Measurements from ENCODE around the gene ACTN3. TPM values are rescaled to one million over a fixed set of nuclear protein-coding genes. Genes with fewer than 3 reads are reported as not detected.
"Not testable (repeated sequence)": the region's sequence is repeated elsewhere in the genome, so short reads cannot be mapped to it uniquely, and the experiment has no call there.

ACTN3 gene
- total and polyA plus RNA-seq, 2 donors (not counting 1 experiment from before 2014, with no cell fraction given): under 0.01 TPM; not detected in 1

- H3K9ac ChIP-seq (ENCODE audit: insufficient read depth, low read length): no peak overlapping the region
Measured at GRCh38 chr11:66542362-66542761, 4.3 kb upstream of the ACTN3 start.

GRCh38 chr11:66543263-66544107 is 3.2 kb upstream of the ACTN3 start:
- peak overlapping the region; percentile 30 for H3K4me2 ChIP-seq (ENCODE audit: extremely low read depth, insufficient read depth, low read length)
- H3K27me3 ChIP-seq (ENCODE audit: control insufficient read depth, insufficient read depth, low read length): peaks cover 8% of the 10 kb centered on the region
- H4K20me1 ChIP-seq (ENCODE audit: control insufficient read depth, extremely low read depth, insufficient read depth, low read length): no peaks in the 10 kb centered on the region
- peaks cover 4% of the 10 kb centered on the region for H3K36me3 ChIP-seq (ENCODE audit: control insufficient read depth, insufficient read depth, low read length)
- H3K4me3 ChIP-seq (replicated peaks in 1 of 4; ENCODE audit: control extremely low read depth in 1 of 4, insufficient read depth in 1 of 4, low read depth in 3 of 4, low read length in 4 of 4): peak overlapping the region in 1 of 4 experiments; percentile 12
- no peaks in the 10 kb centered on the region for H3K79me2 ChIP-seq (ENCODE audit: control insufficient read depth, insufficient read depth, low read length)
- no peak overlapping the region for H3K27ac ChIP-seq (ENCODE audit: insufficient read depth, low read length)
- H3K9me3 ChIP-seq (ENCODE audit: control insufficient read depth, insufficient read depth, low read depth, low read length): no peaks in the 10 kb centered on the region
- H2AFZ ChIP-seq (ENCODE audit: low read length): peak overlapping the region; percentile 4
- peak; percentile 47 to 64 for DNase-seq (ENCODE audit: low read depth in 2 of 2)
- peaks cover 8% of the 10 kb centered on the region for H3K4me1 ChIP-seq (ENCODE audit: control insufficient read depth, extremely low read depth, insufficient read depth, low read length)
- H3K9ac ChIP-seq (ENCODE audit: insufficient read depth, low read length): no peak overlapping the region
- TF ChIP-seq EZH2 (IDR thresholded peaks at IDR 0.05; ENCODE audit: low read length, missing control alignments): no peak
- TF ChIP-seq CTCF (conservative IDR thresholded peaks at IDR 0.05 in 1 of 2, IDR thresholded peaks at IDR 0.05 in 1 of 2; ENCODE audit: low read depth in 1 of 2, low read length in 2 of 2): peak; percentile 39 to 63

More at GRCh38 chr11:66542362-66542761, 4.3 kb upstream of the ACTN3 start:
- Histone ChIP-seq H3K4me2 (ENCODE audit: extremely low read depth, insufficient read depth, low read length) (no peak overlapping the region), H4K20me1 (ENCODE audit: control insufficient read depth, extremely low read depth, insufficient read depth, low read length) (no peaks in the 10 kb centered on the region), H3K79me2 (ENCODE audit: control insufficient read depth, insufficient read depth, low read length) (no peaks in the 10 kb centered on the region), H3K27me3 (ENCODE audit: control insufficient read depth, insufficient read depth, low read length) (peaks cover 3% of the 10 kb centered on the region), H3K36me3 (ENCODE audit: control insufficient read depth, insufficient read depth, low read length) (peaks cover 4% of the 10 kb centered on the region), H2AFZ (ENCODE audit: low read length) (no peak overlapping the region), H3K4me1 (ENCODE audit: control insufficient read depth, extremely low read depth, insufficient read depth, low read length) (peaks cover 8% of the 10 kb centered on the region), H3K9me3 (ENCODE audit: control insufficient read depth, insufficient read depth, low read depth, low read length) (no peaks in the 10 kb centered on the region), H3K4me3 (replicated peaks in 1 of 4; ENCODE audit: control extremely low read depth in 1 of 4, insufficient read depth in 1 of 4, low read depth in 3 of 4, low read length in 4 of 4) (no peak overlapping the region), H3K27ac (ENCODE audit: insufficient read depth, low read length) (no peak overlapping the region)
- peak; percentile 33 to 54 for DNase-seq (ENCODE audit: low read depth in 2 of 2)
- no peak for TF ChIP-seq CTCF (conservative IDR thresholded peaks at IDR 0.05 in 1 of 2, IDR thresholded peaks at IDR 0.05 in 1 of 2; ENCODE audit: low read depth in 1 of 2, low read length in 2 of 2)
- no peak for TF ChIP-seq EZH2 (IDR thresholded peaks at IDR 0.05; ENCODE audit: low read length, missing control alignments)

- not testable (repeated sequence) for H3K27ac ChIP-seq (ENCODE audit: insufficient read depth, low read length); H3K4me1 ChIP-seq (ENCODE audit: control insufficient read depth, extremely low read depth, insufficient read depth, low read length); H3K79me2 ChIP-seq (ENCODE audit: control insufficient read depth, insufficient read depth, low read length); H3K36me3 ChIP-seq (ENCODE audit: control insufficient read depth, insufficient read depth, low read length); H3K9ac ChIP-seq (ENCODE audit: insufficient read depth, low read length); H2AFZ ChIP-seq (ENCODE audit: low read length); H3K9me3 ChIP-seq (ENCODE audit: control insufficient read depth, insufficient read depth, low read depth, low read length); H4K20me1 ChIP-seq (ENCODE audit: control insufficient read depth, extremely low read depth, insufficient read depth, low read length); DNase-seq (ENCODE audit: low read depth in 2 of 2)
- Histone ChIP-seq H3K4me2 (ENCODE audit: extremely low read depth, insufficient read depth, low read length) (peak overlapping the region; percentile 93), H3K4me3 (replicated peaks in 1 of 4; ENCODE audit: control extremely low read depth in 1 of 4, insufficient read depth in 1 of 4, low read depth in 3 of 4, low read length in 4 of 4) (peak overlapping the region; percentile 43 to 83 (median 70)), H3K27me3 (ENCODE audit: control insufficient read depth, insufficient read depth, low read length) (peaks cover 16% of the 10 kb centered on the region)
Measured at GRCh38 chr11:66544952-66545351, 1.8 kb upstream of the ACTN3 start.

Measured in fibroblast of lung (primary cell).